ENCODE measurements around the gene MNT.

Gene MNT

GRCh38 chr17:2337544-2338314, 63.1 kb downstream of the MNT start:
- H3K4me3 ChIP-seq (ENCODE audit: low read depth, low read length): peak overlapping the region; percentile 71
- no peak for TF ChIP-seq CTCF (conservative IDR thresholded peaks at IDR 0.05; ENCODE audit: low read depth, low read length)
- DNase-seq (ENCODE audit: low read depth): peak; percentile 59

- peak within 1 kb of the TSS; percentile 71 for H3K4me3 ChIP-seq (ENCODE audit: low read depth, low read length)
- no peak for TF ChIP-seq CTCF (conservative IDR thresholded peaks at IDR 0.05; ENCODE audit: low read depth, low read length)
- DNase-seq (ENCODE audit: low read depth): peak; percentile 60
Observed at GRCh38 chr17:2336852-2337543, 63.9 kb downstream of the MNT start, which contains the start of gene SGSM2. SGSM2 (plus strand) TSS chr17:2337501; CDS start chr17:2337689, 188 bp downstream.

DNA sequence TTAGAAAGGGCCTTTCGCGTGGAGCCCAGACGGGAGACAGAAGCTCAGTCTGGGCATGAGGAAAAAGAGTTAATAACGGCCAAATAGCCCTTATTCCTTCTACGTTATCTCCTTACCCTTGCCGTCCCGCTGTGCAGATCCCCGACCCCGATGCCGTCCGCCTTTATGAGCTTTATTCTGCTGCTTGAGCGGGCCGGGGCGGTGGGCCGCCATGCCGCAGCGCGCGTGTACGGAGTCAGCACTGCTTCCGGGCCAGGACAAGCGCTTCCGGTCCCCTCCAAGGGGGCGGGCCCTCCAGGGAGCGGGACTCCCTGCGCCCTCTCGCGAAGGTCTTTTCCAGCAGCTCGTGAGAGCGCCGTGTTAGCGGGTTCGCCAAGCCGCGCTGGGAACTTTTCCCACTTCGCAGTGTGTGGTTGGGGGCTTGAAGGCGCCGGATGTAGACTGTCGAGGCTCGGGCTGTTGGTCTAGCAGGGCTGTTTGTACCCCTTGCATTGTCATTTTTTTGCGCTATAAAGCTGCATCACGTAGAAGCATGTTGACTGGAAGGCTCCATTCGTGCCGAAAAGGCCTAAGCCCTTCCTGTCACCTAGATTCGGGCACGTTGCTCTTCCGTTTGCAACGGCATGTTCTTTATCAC, 64.5 kb downstream of the MNT start, which contains the start of gene TSR1:
Gene TSR1, minus strand, starts transcription at position 243 of the 637 bp plus-strand sequence. Its CDS starts 30 bp downstream, at position 213.
- peak; percentile 93 for DNase-seq (ENCODE audit: low read depth)
- H3K4me3 ChIP-seq (ENCODE audit: low read depth, low read length): peak within 1 kb of the TSS; percentile 71
- peak; percentile 38 for TF ChIP-seq CTCF (conservative IDR thresholded peaks at IDR 0.05; ENCODE audit: low read depth, low read length)

DNA sequence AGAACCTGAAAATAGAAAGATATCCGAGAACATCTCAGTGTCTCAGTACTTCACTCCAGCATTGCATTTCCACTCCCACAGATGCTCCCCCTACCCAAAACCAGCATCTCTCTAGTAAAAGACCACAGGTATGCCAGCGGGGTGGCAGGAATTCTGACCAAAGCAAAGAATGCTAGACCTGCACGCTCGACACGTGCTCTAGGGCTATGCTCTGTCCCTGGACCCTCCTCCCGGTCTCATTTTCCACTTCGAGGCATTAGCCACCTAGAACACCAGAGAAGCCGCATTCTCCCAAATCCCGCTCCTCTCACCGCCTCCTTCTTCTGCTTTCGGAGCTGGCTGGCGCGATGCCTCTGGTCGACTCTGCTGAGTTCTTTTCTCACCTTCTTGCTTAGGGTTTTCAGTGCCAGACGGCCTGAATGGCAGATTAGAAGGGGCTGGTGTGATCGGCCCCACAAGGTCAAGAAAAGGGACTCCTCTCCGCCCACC, 65.1 kb downstream of the MNT start:
- peak overlapping the region; percentile 71 for H3K4me3 ChIP-seq (ENCODE audit: low read depth, low read length)
- DNase-seq (ENCODE audit: low read depth): no peak
- TF ChIP-seq CTCF (conservative IDR thresholded peaks at IDR 0.05; ENCODE audit: low read depth, low read length): no peak

Data from choroid plexus epithelial cell (primary cell).